Measurements from ENCODE around the gene PPP1CA. TPM values are rescaled to one million over a fixed set of nuclear protein-coding genes. Genes with fewer than 3 reads are reported as not detected.

PPP1CA gene
- total RNA-seq, 1 donor from 2014 or later = 163 TPM

DNA sequence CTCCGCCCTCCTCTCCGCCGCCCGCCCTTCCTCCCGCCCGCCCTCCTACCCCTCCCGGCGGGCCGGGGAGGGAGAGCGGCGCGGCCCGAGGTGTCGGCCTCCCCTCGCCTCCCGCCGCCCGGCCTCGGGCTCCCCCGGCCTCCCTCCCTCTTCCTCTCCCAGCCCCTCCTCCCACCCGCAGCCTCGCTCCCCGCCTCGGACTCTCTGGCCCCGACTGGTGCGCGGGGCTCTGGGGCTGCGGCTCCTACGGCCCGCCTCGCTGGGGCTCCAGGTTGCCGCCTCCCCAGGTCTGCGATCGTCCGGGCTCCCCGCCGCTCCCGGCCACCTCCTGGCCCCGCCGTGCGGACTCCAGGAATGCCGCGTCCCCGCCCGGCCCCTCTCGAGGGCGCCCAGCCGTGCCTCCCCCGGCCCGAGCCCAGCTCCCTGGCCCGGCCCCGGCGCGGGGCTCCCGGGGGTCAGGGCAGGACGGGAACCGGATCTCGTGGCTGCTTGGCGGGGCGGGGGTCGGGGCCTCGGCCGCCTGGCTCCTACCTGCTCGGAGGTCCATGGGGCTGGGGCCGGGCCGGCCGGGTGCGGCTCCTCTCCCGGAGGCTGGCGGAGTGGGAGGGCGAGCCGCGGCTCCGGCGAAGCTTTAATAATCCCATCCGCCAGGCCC, 28.5 kb downstream of the PPP1CA start, which contains the start of gene CLCF1:
Gene CLCF1 (minus strand): TSS at position 606 of the 655 bp plus-strand sequence. CDS start 59 bp downstream, at position 547.
- Mint-ChIP-seq H3K4me1 (ENCODE audit: low read depth, unreplicated experiment) (peaks cover 8% of the 10 kb centered on the region), H3K9me3 (ENCODE audit: unreplicated experiment) (peaks cover 9% of the 10 kb centered on the region), H3K4me3 (ENCODE audit: unreplicated experiment) (peak within 1 kb of the TSS; percentile 85), H3K36me3 (ENCODE audit: unreplicated experiment) (no peaks in the 10 kb centered on the region), H3K27ac (ENCODE audit: unreplicated experiment) (no peak within 1 kb of the TSS), H3K27me3 (ENCODE audit: unreplicated experiment) (peaks cover 22% of the 10 kb centered on the region)
- TF ChIP-seq, protein P1, sequence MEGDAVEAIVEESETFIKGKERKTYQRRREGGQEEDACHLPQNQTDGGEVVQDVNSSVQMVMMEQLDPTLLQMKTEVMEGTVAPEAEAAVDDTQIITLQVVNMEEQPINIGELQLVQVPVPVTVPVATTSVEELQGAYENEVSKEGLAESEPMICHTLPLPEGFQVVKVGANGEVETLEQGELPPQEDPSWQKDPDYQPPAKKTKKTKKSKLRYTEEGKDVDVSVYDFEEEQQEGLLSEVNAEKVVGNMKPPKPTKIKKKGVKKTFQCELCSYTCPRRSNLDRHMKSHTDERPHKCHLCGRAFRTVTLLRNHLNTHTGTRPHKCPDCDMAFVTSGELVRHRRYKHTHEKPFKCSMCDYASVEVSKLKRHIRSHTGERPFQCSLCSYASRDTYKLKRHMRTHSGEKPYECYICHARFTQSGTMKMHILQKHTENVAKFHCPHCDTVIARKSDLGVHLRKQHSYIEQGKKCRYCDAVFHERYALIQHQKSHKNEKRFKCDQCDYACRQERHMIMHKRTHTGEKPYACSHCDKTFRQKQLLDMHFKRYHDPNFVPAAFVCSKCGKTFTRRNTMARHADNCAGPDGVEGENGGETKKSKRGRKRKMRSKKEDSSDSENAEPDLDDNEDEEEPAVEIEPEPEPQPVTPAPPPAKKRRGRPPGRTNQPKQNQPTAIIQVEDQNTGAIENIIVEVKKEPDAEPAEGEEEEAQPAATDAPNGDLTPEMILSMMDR (IDR thresholded peaks at IDR 0.05; ENCODE audit: partially characterized antibody, unreplicated experiment) = no peak
- peak; percentile 69 for DNase-seq

DNA sequence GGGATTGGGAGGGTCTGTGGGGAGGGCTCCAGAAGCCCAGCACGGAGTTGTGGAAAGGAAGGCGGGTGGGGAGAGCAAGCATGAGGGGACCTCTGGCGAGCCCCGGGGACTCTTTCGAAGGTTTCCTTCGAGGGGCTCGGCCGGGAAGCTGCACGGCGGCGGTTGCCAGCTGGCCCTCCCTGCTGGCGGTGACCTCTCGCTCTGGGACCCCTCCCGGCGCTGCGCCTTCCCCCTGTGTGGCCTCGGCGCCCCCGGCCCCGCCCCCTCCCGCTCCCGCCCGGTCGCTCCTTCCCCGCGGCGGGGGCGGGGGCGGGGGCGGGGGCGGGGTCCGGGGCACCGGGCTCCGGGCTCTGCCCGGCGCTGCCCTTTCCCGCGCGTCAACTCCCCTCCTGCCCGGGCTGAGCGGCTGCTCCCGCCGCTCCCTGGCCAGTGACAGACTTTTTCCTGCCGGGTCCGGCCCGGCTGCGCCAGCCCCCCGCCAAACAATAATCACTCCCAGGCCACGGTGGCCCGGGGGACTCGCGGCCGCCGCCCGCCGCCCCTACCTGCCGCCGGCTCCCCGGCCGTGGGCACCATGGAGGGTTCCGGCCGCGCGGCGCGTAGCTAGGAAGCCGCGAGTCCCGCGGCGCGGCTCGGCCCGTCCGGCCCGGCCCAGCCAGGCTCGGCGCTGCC, 29.2 kb downstream of the PPP1CA start:
- peak; percentile 63 for DNase-seq

DNA sequence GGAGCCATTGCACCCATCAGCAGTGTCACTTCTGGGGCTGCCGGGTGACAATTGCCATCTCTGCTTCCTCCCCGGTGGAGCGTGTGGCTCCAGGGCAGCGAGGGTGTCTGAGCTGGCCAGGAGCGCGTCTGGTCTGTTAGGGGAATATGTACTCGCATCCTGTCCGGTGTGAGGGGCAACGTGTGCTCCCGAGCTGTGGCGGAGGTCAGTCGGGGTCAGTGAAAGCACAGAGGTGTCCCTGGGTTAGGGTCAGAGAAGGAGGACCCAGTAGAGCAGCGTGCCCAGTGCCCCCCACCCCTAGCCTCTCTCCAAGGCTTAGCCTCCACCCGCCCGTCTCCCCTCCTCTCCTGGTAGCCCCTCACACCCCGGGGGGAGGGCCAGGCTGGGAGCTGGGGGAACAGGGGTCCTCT, 29.7 kb downstream of the PPP1CA start:
- H3K4me3 Mint-ChIP-seq (ENCODE audit: unreplicated experiment) = peak overlapping the region; percentile 83
- peaks cover 9% of the 10 kb centered on the region for H3K9me3 Mint-ChIP-seq (ENCODE audit: unreplicated experiment)
- peak overlapping the region; percentile 18 for H3K27ac Mint-ChIP-seq (ENCODE audit: unreplicated experiment)
- TF ChIP-seq, protein P1 (IDR thresholded peaks at IDR 0.05; ENCODE audit: partially characterized antibody, unreplicated experiment) = no peak
- H3K27me3 Mint-ChIP-seq (ENCODE audit: unreplicated experiment) = peaks cover 19% of the 10 kb centered on the region
- no peaks in the 10 kb centered on the region for H3K36me3 Mint-ChIP-seq (ENCODE audit: unreplicated experiment)
- H3K4me1 Mint-ChIP-seq (ENCODE audit: low read depth, unreplicated experiment) = peaks cover 8% of the 10 kb centered on the region
- no peak for DNase-seq

More for the DNA sequence above, 29.2 kb downstream of the PPP1CA start:
- peaks cover 22% of the 10 kb centered on the region for H3K27me3 Mint-ChIP-seq (ENCODE audit: unreplicated experiment)
- H3K4me3 Mint-ChIP-seq (ENCODE audit: unreplicated experiment) = no peak overlapping the region
- TF ChIP-seq, protein P1 (IDR thresholded peaks at IDR 0.05; ENCODE audit: partially characterized antibody, unreplicated experiment) = no peak
- H3K9me3 Mint-ChIP-seq (ENCODE audit: unreplicated experiment) = peaks cover 9% of the 10 kb centered on the region
- H3K36me3 Mint-ChIP-seq (ENCODE audit: unreplicated experiment) = no peaks in the 10 kb centered on the region
- H3K4me1 Mint-ChIP-seq (ENCODE audit: low read depth, unreplicated experiment) = peaks cover 8% of the 10 kb centered on the region
- H3K27ac Mint-ChIP-seq (ENCODE audit: unreplicated experiment) = no peak overlapping the region

DNA sequence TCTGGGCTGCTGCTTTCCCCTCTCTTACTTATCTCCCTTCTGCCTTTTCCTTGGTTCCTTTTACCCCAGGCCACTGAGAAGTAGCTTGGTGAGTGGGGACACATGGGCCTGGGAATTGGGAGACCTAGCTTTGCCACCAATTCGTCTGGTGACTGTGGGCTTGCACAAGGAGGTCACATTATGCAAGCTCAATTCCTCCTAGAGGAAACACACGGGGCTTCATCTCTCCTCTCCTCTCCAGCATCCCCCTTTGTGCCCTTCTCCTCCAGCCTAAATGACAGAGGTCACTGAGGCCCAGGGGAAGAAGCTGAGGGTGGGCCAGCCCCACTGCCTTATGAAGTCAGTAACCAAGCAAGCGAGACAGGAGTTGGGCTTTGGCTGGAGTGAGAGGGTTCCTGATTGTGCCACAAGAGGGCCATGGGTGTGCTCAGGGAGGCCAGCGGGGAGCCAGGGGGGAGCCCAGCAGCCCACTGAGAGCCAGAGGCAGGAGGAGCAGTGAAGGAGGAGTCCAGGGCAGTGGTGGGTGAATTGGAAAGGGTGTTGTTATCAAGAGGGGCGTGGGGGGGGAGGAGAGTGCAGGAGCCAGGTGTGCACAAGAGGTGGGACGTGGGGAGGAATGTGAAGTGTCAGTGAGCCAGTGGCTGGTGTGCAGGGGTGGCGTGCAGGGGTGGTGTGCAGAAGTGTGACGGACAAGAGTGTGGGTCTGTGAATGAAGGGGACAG, 30.3 kb downstream of the PPP1CA start:
- H3K9me3 Mint-ChIP-seq (ENCODE audit: unreplicated experiment) = peaks cover 9% of the 10 kb centered on the region
- TF ChIP-seq, protein P1 (IDR thresholded peaks at IDR 0.05; ENCODE audit: partially characterized antibody, unreplicated experiment) = no peak
- peak; percentile 47 for DNase-seq
- H3K27ac Mint-ChIP-seq (ENCODE audit: unreplicated experiment) = peak overlapping the region; percentile 18
- peaks cover 8% of the 10 kb centered on the region for H3K4me1 Mint-ChIP-seq (ENCODE audit: low read depth, unreplicated experiment)
- no peaks in the 10 kb centered on the region for H3K36me3 Mint-ChIP-seq (ENCODE audit: unreplicated experiment)
- H3K4me3 Mint-ChIP-seq (ENCODE audit: unreplicated experiment) = peak overlapping the region; percentile 83
- H3K27me3 Mint-ChIP-seq (ENCODE audit: unreplicated experiment) = peaks cover 19% of the 10 kb centered on the region

All from glutamatergic neuron (in vitro differentiated cells).